ENCODE data around the gene SEPTIN6.
A peak's percentile ranks its signal among the peaks of the same experiment; 100 is the strongest.

SEPTIN6 gene

GRCh38 chrX:119655125-119655524 lies 37.8 kb downstream of the SEPTIN6 start:
- H3K4me3 ChIP-seq (ENCODE audit: low read depth, low read length): no peak overlapping the region
- no peak for TF ChIP-seq CTCF (IDR thresholded peaks at IDR 0.05; ENCODE audit: low read depth, low read length)
- in situ Hi-C loops (cut with HindIII; ENCODE audit: low sequenced_read_pairs): no loop called here
- peak; percentile 80 for DNase-seq (ENCODE audit: low read depth, low spot score)

GRCh38 chrX:119654112-119654531 lies 38.8 kb downstream of the SEPTIN6 start:
- peak; percentile 61 for DNase-seq (ENCODE audit: low read depth, low spot score)
- H3K4me3 ChIP-seq (ENCODE audit: low read depth, low read length): no peak overlapping the region
- in situ Hi-C loops (cut with HindIII; ENCODE audit: low sequenced_read_pairs): no loop called here
- peak; percentile 21 for TF ChIP-seq CTCF (IDR thresholded peaks at IDR 0.05; ENCODE audit: low read depth, low read length)

- no peak for TF ChIP-seq CTCF (IDR thresholded peaks at IDR 0.05; ENCODE audit: low read depth, low read length)
- no peak overlapping the region for H3K4me3 ChIP-seq (ENCODE audit: low read depth, low read length)
- in situ Hi-C loops (cut with HindIII; ENCODE audit: low sequenced_read_pairs): no loop called here
- no peak for DNase-seq (ENCODE audit: low read depth, low spot score)
Measured at GRCh38 chrX:119648421-119648775, 44.6 kb downstream of the SEPTIN6 start.

GRCh38 chrX:119647552-119648420 lies 45.2 kb downstream of the SEPTIN6 start:
- no peak for DNase-seq (ENCODE audit: low read depth, low spot score)
- in situ Hi-C loops (cut with HindIII; ENCODE audit: low sequenced_read_pairs): no loop called here
- TF ChIP-seq CTCF (IDR thresholded peaks at IDR 0.05; ENCODE audit: low read depth, low read length): no peak
- no peak overlapping the region for H3K4me3 ChIP-seq (ENCODE audit: low read depth, low read length)

GRCh38 chrX:119647089-119647488 lies 45.9 kb downstream of the SEPTIN6 start:
- in situ Hi-C loops (cut with HindIII; ENCODE audit: low sequenced_read_pairs): no loop called here
- TF ChIP-seq CTCF (IDR thresholded peaks at IDR 0.05; ENCODE audit: low read depth, low read length): no peak
- no peak for DNase-seq (ENCODE audit: low read depth, low spot score)

GRCh38 chrX:119646515-119646914 lies 46.5 kb downstream of the SEPTIN6 start:
- in situ Hi-C loops (cut with HindIII; ENCODE audit: low sequenced_read_pairs): no loop called here
- DNase-seq (ENCODE audit: low read depth, low spot score): no peak
- H3K4me3 ChIP-seq (ENCODE audit: low read depth, low read length): no peak overlapping the region
- TF ChIP-seq CTCF (IDR thresholded peaks at IDR 0.05; ENCODE audit: low read depth, low read length): no peak

More at GRCh38 chrX:119647089-119647488, 45.9 kb downstream of the SEPTIN6 start:
- H3K4me3 ChIP-seq (ENCODE audit: low read depth, low read length): no peak overlapping the region
